DND-41 (cell line): Measurements from ENCODE around the gene NR2E1.

Experiments
- ATAC-seq: fragments of 200-7000 bp; cut with Tn5 transposase; 3 replicates; pipeline ENCODE4 v1.9.1; 2021; ENCODE audit warnings: low read depth; ENCODE audit not compliant: insufficient read depth
- DNase-seq: peaks from one replicate; pipeline ENCODE4 v3.0.0-alpha.2; 2020
- H2AFZ ChIP-seq: 2 replicates; pipeline ENCODE4 v1.6.0; 2012; ENCODE audit warnings: low read depth, low read length
- H3K27ac ChIP-seq: 2 replicates; pipeline ENCODE4 v1.5.1; 2012; ENCODE audit warnings: low read length, inconsistent platforms
- H3K27me3 ChIP-seq: fragments of 200-600 bp; sonication (generic); 2 replicates; pipeline ENCODE4 v1.6.0; 2012; ENCODE audit warnings: low read length, mild to moderate bottlenecking, inconsistent platforms; ENCODE audit not compliant: insufficient read depth, poor library complexity
- H3K36me3 ChIP-seq: 2 replicates; pipeline ENCODE4 v1.5.1; 2012; ENCODE audit warnings: low read length, inconsistent platforms; ENCODE audit not compliant: insufficient read depth
- H3K4me1 ChIP-seq: 2 replicates; pipeline ENCODE4 v1.5.1; 2012; ENCODE audit warnings: mild to moderate bottlenecking, low read length; ENCODE audit not compliant: insufficient read depth
- H3K4me2 ChIP-seq: 2 replicates; pipeline ENCODE4 v1.6.0; 2012; ENCODE audit warnings: mild to moderate bottlenecking, moderate library complexity, low read length, inconsistent platforms; ENCODE audit not compliant: insufficient read depth
- H3K4me3 ChIP-seq, 2 experiments: fragments of 200-600 bp in 1 of 2; shearing (Covaris generic) in 1 of 2; 2 replicates each; pipeline ENCODE4 v1.5.1; 2012 to 2016; ENCODE audit warnings: inconsistent platforms in 2 of 2, low read length in 2 of 2, mild to moderate bottlenecking in 2 of 2, low read depth in 1 of 2, moderate library complexity in 1 of 2
- H3K79me2 ChIP-seq: 2 replicates; pipeline ENCODE4 v1.6.0; 2012; ENCODE audit warnings: low read length, inconsistent platforms; ENCODE audit not compliant: insufficient read depth
- H3K9ac ChIP-seq: 2 replicates; pipeline ENCODE4 v1.6.0; 2012; ENCODE audit warnings: low read depth, mild to moderate bottlenecking, inconsistent platforms, low read length, moderate library complexity
- H3K9me3 ChIP-seq: 2 replicates; pipeline ENCODE4 v1.5.1; 2012; ENCODE audit warnings: low read length, moderate library complexity, mild to moderate bottlenecking, inconsistent platforms; ENCODE audit not compliant: insufficient read depth, severe bottlenecking
- H4K20me1 ChIP-seq: 2 replicates; pipeline ENCODE4 v1.6.0; 2012; ENCODE audit warnings: low read length; ENCODE audit not compliant: insufficient read depth
- CTCF ChIP-seq: IDR thresholded peaks from 2 replicates; pipeline ENCODE4 v1.5.1; 2012; ENCODE audit warnings: borderline replicate concordance, low read length, moderate library complexity, mild to moderate bottlenecking; ENCODE audit not compliant: poor library complexity, severe bottlenecking; ENCODE audit errors: extremely low read depth
- EZH2 ChIP-seq: IDR thresholded peaks from 3 replicates; pipeline ENCODE4 v1.6.1; 2012; ENCODE audit warnings: borderline replicate concordance, low read depth, mild to moderate bottlenecking, moderate library complexity, low read length, inconsistent platforms; ENCODE audit not compliant: severe bottlenecking

Gene NR2E1

GRCh38 chr6:108145639-108146038, 20.2 kb upstream of the NR2E1 start:
- DNase-seq (no peak), ATAC-seq (no peak)
- TF ChIP-seq CTCF = peak; percentile 22
- no peak for TF ChIP-seq EZH2
- no peaks in the 10 kb centered on the region for H3K27me3 ChIP-seq
- H3K9ac ChIP-seq = no peak overlapping the region
- no peaks in the 10 kb centered on the region for H3K4me1 ChIP-seq
- no peak overlapping the region for H3K27ac ChIP-seq
- no peaks in the 10 kb centered on the region for H4K20me1 ChIP-seq
- H3K36me3 ChIP-seq = no peaks in the 10 kb centered on the region
- H3K4me3 ChIP-seq = no peak overlapping the region
- H3K4me2 ChIP-seq = no peak overlapping the region
- H2AFZ ChIP-seq = no peak overlapping the region
- no peaks in the 10 kb centered on the region for H3K79me2 ChIP-seq
- no peaks in the 10 kb centered on the region for H3K9me3 ChIP-seq

GRCh38 chr6:108152446-108152845, 13.4 kb upstream of the NR2E1 start:
- Histone ChIP-seq H3K9ac (no peak overlapping the region), H3K4me1 (no peaks in the 10 kb centered on the region), H3K4me2 (no peak overlapping the region), H3K27me3 (no peaks in the 10 kb centered on the region), H3K27ac (no peak overlapping the region), H3K9me3 (no peaks in the 10 kb centered on the region), H2AFZ (no peak overlapping the region), H3K79me2 (no peaks in the 10 kb centered on the region), H3K4me3 (no peak overlapping the region), H3K36me3 (no peaks in the 10 kb centered on the region), H4K20me1 (no peaks in the 10 kb centered on the region)
- TF ChIP-seq EZH2 (no peak), CTCF (no peak)
- no peak for DNase-seq
- ATAC-seq = no peak

- H3K9ac ChIP-seq = no peak overlapping the region
- no peak overlapping the region for H3K4me3 ChIP-seq
- no peak for ATAC-seq
- no peaks in the 10 kb centered on the region for H3K36me3 ChIP-seq
- no peak for DNase-seq
- TF ChIP-seq EZH2 (no peak), CTCF (no peak)
- H3K79me2 ChIP-seq = no peaks in the 10 kb centered on the region
- H2AFZ ChIP-seq = no peak overlapping the region
- peaks cover 16% of the 10 kb centered on the region for H3K27me3 ChIP-seq
- no peaks in the 10 kb centered on the region for H3K4me1 ChIP-seq
- H3K9me3 ChIP-seq = no peaks in the 10 kb centered on the region
- no peak overlapping the region for H3K4me2 ChIP-seq
- H4K20me1 ChIP-seq = no peaks in the 10 kb centered on the region
- H3K27ac ChIP-seq = no peak overlapping the region
These were observed 9.5 kb upstream of the NR2E1 start for GRCh38 chr6:108156180-108156937.

- no peak overlapping the region for H3K27ac ChIP-seq
- no peaks in the 10 kb centered on the region for H3K79me2 ChIP-seq
- H3K36me3 ChIP-seq = no peaks in the 10 kb centered on the region
- H3K9ac ChIP-seq = no peak overlapping the region
- ATAC-seq (no peak), DNase-seq (no peak)
- H4K20me1 ChIP-seq = no peaks in the 10 kb centered on the region
- H3K4me2 ChIP-seq = no peak overlapping the region
- no peak overlapping the region for H3K4me3 ChIP-seq
- H3K27me3 ChIP-seq = peaks cover 16% of the 10 kb centered on the region
- no peaks in the 10 kb centered on the region for H3K4me1 ChIP-seq
- TF ChIP-seq EZH2 (no peak), CTCF (no peak)
- H3K9me3 ChIP-seq = no peaks in the 10 kb centered on the region
- no peak overlapping the region for H2AFZ ChIP-seq
These were observed 8.9 kb upstream of the NR2E1 start for GRCh38 chr6:108156938-108157233.
